VCaP (cell line): ENCODE measurements around the gene SBK3.
"Not testable (repeated sequence)": the region's sequence is repeated elsewhere in the genome, so short reads cannot be mapped to it uniquely, and the experiment has no call there.

ENCODE experiments used
- H3K27ac ChIP-seq: fragments of 450-650 bp; 2 replicates; pipeline ENCODE4 v1.5.1; 2017
- TF ChIP-seq, protein P1 (sequence below): fragments of 450-650 bp; conservative IDR thresholded peaks from 2 replicates; pipeline ENCODE4 v1.5.1; 2017; ENCODE audit warnings: mild to moderate bottlenecking, moderate library complexity

Gene SBK3

DNA sequence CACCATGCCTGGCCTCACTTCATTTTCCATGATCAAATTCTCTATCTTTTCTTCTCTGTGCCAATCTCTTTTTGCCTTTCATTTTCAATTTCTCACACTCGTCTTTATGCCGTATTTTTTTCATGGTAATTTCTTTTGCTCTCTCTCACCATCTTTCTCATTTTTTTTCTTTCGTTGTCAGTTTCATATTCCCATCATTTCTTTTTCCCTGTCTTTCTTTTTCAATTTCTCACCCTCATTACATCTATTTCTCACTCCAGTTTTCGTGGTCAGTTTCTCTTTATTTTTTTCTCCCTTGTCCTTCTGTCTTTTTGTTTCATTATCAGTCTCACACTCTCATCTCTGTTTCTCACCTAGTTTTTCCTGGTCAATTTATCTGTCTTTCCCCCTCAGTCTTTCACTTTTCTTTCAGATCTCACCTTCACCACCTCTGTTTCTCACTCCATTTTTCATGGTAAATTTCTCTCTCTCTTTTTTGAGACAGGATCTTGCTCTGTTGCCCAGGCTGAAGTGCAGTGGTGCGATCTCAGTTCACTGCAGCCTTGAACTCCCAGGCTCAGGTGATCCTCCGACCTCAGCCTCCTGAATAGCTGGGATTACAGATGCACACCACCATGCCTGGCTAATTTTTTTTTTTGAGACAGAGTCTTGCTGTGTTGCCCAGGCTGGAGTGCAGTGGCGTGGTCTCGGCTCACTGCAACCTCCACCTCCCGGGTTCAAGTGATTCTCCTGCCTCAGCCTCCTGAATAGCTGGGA is 43.0 kb downstream of the SBK3 start:
- H3K27ac ChIP-seq = no peak overlapping the region
- TF ChIP-seq, protein P1, sequence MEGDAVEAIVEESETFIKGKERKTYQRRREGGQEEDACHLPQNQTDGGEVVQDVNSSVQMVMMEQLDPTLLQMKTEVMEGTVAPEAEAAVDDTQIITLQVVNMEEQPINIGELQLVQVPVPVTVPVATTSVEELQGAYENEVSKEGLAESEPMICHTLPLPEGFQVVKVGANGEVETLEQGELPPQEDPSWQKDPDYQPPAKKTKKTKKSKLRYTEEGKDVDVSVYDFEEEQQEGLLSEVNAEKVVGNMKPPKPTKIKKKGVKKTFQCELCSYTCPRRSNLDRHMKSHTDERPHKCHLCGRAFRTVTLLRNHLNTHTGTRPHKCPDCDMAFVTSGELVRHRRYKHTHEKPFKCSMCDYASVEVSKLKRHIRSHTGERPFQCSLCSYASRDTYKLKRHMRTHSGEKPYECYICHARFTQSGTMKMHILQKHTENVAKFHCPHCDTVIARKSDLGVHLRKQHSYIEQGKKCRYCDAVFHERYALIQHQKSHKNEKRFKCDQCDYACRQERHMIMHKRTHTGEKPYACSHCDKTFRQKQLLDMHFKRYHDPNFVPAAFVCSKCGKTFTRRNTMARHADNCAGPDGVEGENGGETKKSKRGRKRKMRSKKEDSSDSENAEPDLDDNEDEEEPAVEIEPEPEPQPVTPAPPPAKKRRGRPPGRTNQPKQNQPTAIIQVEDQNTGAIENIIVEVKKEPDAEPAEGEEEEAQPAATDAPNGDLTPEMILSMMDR = no peak

GRCh38 chr19:55500368-55500952 is 44.9 kb downstream of the SBK3 start:
- H3K27ac ChIP-seq = no peak overlapping the region
- TF ChIP-seq, protein P1 = no peak

DNA sequence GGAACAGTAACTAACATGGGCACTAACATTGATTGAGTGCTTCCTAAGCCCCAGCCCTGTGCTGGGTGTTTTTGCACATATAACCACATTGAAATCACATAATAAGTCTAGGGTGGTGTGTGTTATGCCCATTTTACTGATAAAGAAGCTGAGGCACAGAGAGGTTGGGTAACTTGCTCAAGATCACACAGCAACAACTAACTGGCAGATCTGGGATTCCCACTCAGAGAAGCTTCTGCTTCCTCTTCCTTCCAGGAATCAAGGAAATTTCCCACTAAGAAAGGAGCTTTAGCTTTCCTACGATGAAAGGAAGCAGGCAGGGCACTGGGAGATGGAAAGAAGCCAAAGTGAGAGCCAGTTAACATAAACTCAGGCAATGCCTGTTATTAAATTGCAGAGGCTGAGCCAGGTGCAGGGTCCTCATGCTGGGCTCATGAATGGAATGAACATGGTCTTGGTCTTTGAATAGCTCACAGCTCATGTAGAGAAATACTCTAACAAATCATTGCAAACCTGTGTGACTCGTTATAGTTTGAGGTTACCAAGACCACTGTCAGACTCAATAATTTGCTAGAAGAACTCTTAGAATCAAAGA is 47.0 kb downstream of the SBK3 start:
- no peak overlapping the region for H3K27ac ChIP-seq
- TF ChIP-seq, protein P1 = no peak

DNA sequence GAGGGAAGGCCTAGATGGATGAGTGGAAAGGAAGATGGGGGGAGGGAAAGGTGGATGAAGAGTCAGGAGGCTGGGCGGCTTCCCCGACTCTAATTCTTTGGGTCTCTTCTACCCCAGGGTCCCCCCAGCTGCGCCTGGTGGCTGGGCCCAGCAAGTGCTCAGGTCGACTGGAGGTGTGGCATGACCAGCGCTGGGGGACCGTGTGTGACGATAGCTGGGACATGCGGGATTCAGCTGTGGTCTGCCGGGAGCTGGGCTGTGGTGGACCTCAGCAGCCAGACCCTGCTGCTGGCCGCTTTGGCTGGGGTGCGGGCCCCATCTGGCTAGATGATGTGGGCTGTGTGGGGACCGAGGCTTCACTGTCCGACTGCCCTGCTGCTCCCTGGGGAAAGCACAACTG is 47.6 kb downstream of the SBK3 start:
- H3K27ac ChIP-seq = no peak overlapping the region
- TF ChIP-seq, protein P1 = no peak

- not testable (repeated sequence) for H3K27ac ChIP-seq
Observed at GRCh38 chr19:55496820-55497219, 48.5 kb downstream of the SBK3 start.

DNA sequence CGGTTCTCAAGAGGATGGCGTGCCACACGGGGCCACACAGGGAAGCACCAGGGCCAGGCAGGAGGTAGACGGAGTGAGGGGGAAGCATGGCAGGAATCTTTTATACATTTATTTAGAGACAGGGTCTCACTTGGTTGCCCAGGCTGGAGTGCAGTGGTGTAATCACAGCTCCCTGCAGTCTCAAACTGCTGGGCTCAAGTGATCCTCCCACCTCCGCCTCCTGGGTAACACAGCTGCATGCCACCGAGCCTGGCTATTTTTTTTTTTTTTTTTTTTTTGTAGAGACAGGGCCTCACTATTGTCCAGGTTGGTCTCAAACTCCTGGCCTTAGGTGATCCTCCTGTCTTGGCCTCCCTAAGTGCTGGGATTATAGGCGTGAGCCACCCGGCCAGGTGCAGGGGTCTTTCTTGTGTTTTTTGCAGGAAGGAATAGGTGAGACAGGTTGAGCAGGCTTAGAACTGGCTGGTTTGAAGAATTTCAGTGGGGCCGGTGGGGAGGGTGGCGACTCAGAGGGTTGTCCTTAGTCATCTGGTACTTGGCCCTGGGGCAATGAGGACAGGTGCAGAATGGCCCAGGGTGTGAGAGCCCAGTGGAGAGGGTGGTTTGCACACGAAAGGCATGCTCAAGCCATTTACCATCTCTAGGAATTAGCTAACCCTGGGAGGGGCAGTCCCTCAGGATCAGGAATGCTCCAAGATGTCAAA is 49.5 kb downstream of the SBK3 start:
- TF ChIP-seq, protein P1 = no peak
- no peak overlapping the region for H3K27ac ChIP-seq

- no peak overlapping the region for H3K27ac ChIP-seq
- TF ChIP-seq, protein P1 = no peak
Observed at GRCh38 chr19:55494172-55494761, 51.1 kb downstream of the SBK3 start.
